Stimulated activated CD4-positive, alpha-beta T cell treated with anti-CD3 and anti-CD28 coated beads, Interleukin-1b, Interleukin-23, amount 100 ng/mL, for 24 hours (primary cell): Measurements from ENCODE around the gene PHACTR3.
A peak's percentile ranks its signal among the peaks of the same experiment; 100 is the strongest.

ENCODE experiments used
- DNase-seq, 4 experiments: peaks; one replicate each; pipeline ENCODE4 v3.0.0-alpha.2; 2020; ENCODE audit warnings: low read depth in 4 of 4, low spot score in 1 of 4

PHACTR3 gene

GRCh38 chr20:59774921-59775686 is 170.8 kb downstream of the PHACTR3 start:
- no peak for DNase-seq

GRCh38 chr20:59775687-59776055 is 171.3 kb downstream of the PHACTR3 start:
- DNase-seq = no peak

- no peak for DNase-seq
These were observed 171.8 kb downstream of the PHACTR3 start for GRCh38 chr20:59776059-59776603.

- no peak for DNase-seq
These were observed 172.4 kb downstream of the PHACTR3 start for GRCh38 chr20:59776626-59777330.

GRCh38 chr20:59777331-59777725 is 173.0 kb downstream of the PHACTR3 start:
- DNase-seq = no peak

- DNase-seq = no peak
These were observed 173.7 kb downstream of the PHACTR3 start for GRCh38 chr20:59777814-59778575.

- no peak for DNase-seq
These were observed 174.4 kb downstream of the PHACTR3 start for GRCh38 chr20:59778615-59779200.

GRCh38 chr20:59779656-59780380 is 175.5 kb downstream of the PHACTR3 start:
- DNase-seq = no peak

GRCh38 chr20:59780494-59781185 is 176.3 kb downstream of the PHACTR3 start:
- no peak for DNase-seq

- DNase-seq = no peak
These were observed 176.9 kb downstream of the PHACTR3 start for GRCh38 chr20:59781226-59781625.

- peak in 2 of 4 experiments; percentile 4 to 20 for DNase-seq
These were observed 178.8 kb downstream of the PHACTR3 start for GRCh38 chr20:59782986-59783640.

GRCh38 chr20:59783641-59784010 is 179.3 kb downstream of the PHACTR3 start:
- DNase-seq = no peak

GRCh38 chr20:59784365-59784764 is 180.0 kb downstream of the PHACTR3 start:
- no peak for DNase-seq

- no peak for DNase-seq
These were observed 180.7 kb downstream of the PHACTR3 start for GRCh38 chr20:59784791-59785668.

- no peak for DNase-seq
These were observed 181.3 kb downstream of the PHACTR3 start for GRCh38 chr20:59785669-59785959.

- no peak for DNase-seq
These were observed 181.9 kb downstream of the PHACTR3 start for GRCh38 chr20:59785986-59786795.

- no peak for DNase-seq
These were observed 182.6 kb downstream of the PHACTR3 start for GRCh38 chr20:59786801-59787537.
